Transverse colon (tissue), 4 donors: Measurements from ENCODE around the gene INPP4B.

ENCODE experiments used
- CTCF ChIP-seq, 5 experiments: fragments of 200-600 bp in 3 of 5; fragments of 450-650 bp in 2 of 5; sonication (generic) in 3 of 5; IDR thresholded peaks; 1 replicate in 2 of 5; 2 replicates in 3 of 5; pipeline ENCODE4 v1.5.1; 2016 to 2017; ENCODE audit warnings: antibody characterized with exemption in 5 of 5, inconsistent platforms in 3 of 5, mild to moderate bottlenecking in 2 of 5, moderate library complexity in 1 of 5
- EP300 ChIP-seq: sonication (generic); formaldehyde crosslinking; IDR thresholded peaks from one replicate; pipeline ENCODE4 v1.6.1; 2017; ENCODE audit warnings: antibody characterized with exemption, low read depth
- POLR2A ChIP-seq: fragments of 450-650 bp; IDR thresholded peaks from one replicate; pipeline ENCODE4 v1.6.1; 2016; ENCODE audit warnings: antibody characterized with exemption, mild to moderate bottlenecking, moderate library complexity
- POLR2AphosphoS5 ChIP-seq, 3 donors: sonication (generic); formaldehyde crosslinking; IDR thresholded peaks; one replicate each; pipeline ENCODE4 v1.6.1; 2016; ENCODE audit warnings: antibody characterized with exemption in 3 of 3

DNA sequence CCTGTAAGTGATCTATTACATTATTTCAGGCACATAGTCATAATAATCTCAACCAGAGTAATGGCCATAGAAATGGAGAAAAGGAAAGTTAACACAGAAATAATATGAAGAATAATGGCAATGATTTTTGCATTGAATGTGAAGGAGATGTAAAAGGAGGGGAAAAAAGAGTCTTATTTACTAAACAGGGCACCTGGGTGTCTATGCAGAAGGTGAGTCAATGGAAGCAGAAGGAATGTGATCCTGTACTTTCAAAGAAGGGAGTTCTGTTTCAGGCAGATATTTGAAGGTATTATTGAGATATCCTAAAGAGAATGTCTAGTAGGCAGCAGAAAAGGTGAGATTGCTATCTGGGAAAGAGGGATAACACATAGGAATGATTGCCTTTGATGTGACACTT is 279.9 kb downstream of the INPP4B start:
- TF ChIP-seq CTCF (IDR thresholded peaks at IDR 0.05), result no peak
- no peak for TF ChIP-seq POLR2A
- no peak for TF ChIP-seq POLR2AphosphoS5 (IDR thresholded peaks at IDR 0.05)
- no peak for TF ChIP-seq EP300
